ENCODE data around the gene GPR22. TPM values are rescaled to one million over a fixed set of nuclear protein-coding genes. Genes with fewer than 3 reads are reported as not detected.

GPR22 gene
- total and polyA plus RNA-seq, 2 of the 8 experiments (the other 6 are each of a cell fraction or from before 2014, with no cell fraction given), result 0.02 TPM; not detected in 1

- ChIA-PET CTCF (ENCODE audit: partially characterized antibody) (interaction anchor here (0.8 kb wide), 1 partner anchor 34 kb away, joined by 3 read pairs; no protein-coding TSS in a partner anchor), POLR2A (ENCODE audit: partially characterized antibody) (no interaction called here)
- no peaks in the 10 kb centered on the region for H3K27me3 ChIP-seq (replicated peaks in 1 of 4; ENCODE audit: control insufficient read depth in 3 of 4, extremely low read depth in 1 of 4, insufficient read depth in 3 of 4, low read length in 3 of 4)
- H3K23me2 ChIP-seq (ENCODE audit: low read depth, low read length), result no peaks in the 10 kb centered on the region
- DNase-seq (ENCODE audit: low read depth in 1 of 2, low spot score in 2 of 2) (no peak), FAIRE-seq (no peak)
- H3K23ac ChIP-seq (ENCODE audit: insufficient read length), result no peak overlapping the region
- no peak overlapping the region for H3K56ac ChIP-seq (replicated peaks; ENCODE audit: insufficient read length, low read depth, low read length)
- no peaks in the 10 kb centered on the region for H3K9me3 ChIP-seq (ENCODE audit: insufficient read depth in 2 of 2, low read depth in 1 of 2, low read length in 1 of 2)
- H2BK120ac ChIP-seq (replicated peaks; ENCODE audit: low read depth, low read length), result no peak overlapping the region
- H4K8ac ChIP-seq (ENCODE audit: extremely low read depth, insufficient read depth, low read length), result no peak overlapping the region
- no peak overlapping the region for H3K14ac ChIP-seq (ENCODE audit: insufficient read length)
- no peak overlapping the region for H2BK5ac ChIP-seq (ENCODE audit: low read depth, low read length)
- H2BK20ac ChIP-seq (ENCODE audit: low read length), result no peak overlapping the region
- peaks cover 0 to 3% (median 0%) of the 10 kb centered on the region in 4 experiments; a peak in 2 of 7 replicates for H3K4me1 ChIP-seq (replicated peaks in 1 of 4; ENCODE audit: control insufficient read depth in 3 of 4, insufficient read depth in 4 of 4, low read length in 3 of 4)
- H4K20me1 ChIP-seq (replicated peaks in 1 of 2; ENCODE audit: control insufficient read depth in 1 of 2, insufficient read depth in 2 of 2, low read length in 2 of 2), result peaks cover 0 to 2% of the 10 kb centered on the region in 2 experiments
- H2BK12ac ChIP-seq (ENCODE audit: low read depth, low read length), result no peak overlapping the region
- H3K36me3 ChIP-seq (ENCODE audit: control insufficient read depth in 2 of 4, insufficient read depth in 4 of 4, low read length in 3 of 4), result no peaks in the 10 kb centered on the region
- no peak overlapping the region for H3K9ac ChIP-seq (replicated peaks in 1 of 4; ENCODE audit: extremely low read depth in 1 of 4, low read depth in 3 of 4, low read length in 3 of 4)
- 80% methylated on average over 3 of the region's 3 CpGs; no CpG with 5 or more reads in 1 of the 2 experiments for WGBS, 2 experiments (ENCODE audit: extremely low coverage in 1 of 2, insufficient coverage in 1 of 2, insufficient read length in 1 of 2, insufficient replicate concordance in 2 of 2, low coverage in 1 of 2, low lambda C conversion rate in 2 of 2, missing lambda C conversion rate in 1 of 2)
- no peak overlapping the region for H2AK5ac ChIP-seq (ENCODE audit: low read depth, low read length)
- no peak overlapping the region for H2BK15ac ChIP-seq (ENCODE audit: low read length)
- TF ChIP-seq POU5F1 (IDR thresholded peaks at IDR 0.05; ENCODE audit: low read depth, low read length), result no peak
- TF ChIP-seq CBX5 (IDR thresholded peaks at IDR 0.05; ENCODE audit: low read depth, low read length), result no peak
- no peak for TF ChIP-seq BACH1 (IDR thresholded peaks at IDR 0.05; ENCODE audit: low read length)
- no peak for TF ChIP-seq BCL11A (IDR thresholded peaks at IDR 0.05; ENCODE audit: low read depth in 2 of 2, low read length in 2 of 2)
- no peak overlapping the region for H4K91ac ChIP-seq (replicated peaks; ENCODE audit: insufficient read length, low read length)
- H3K79me2 ChIP-seq (ENCODE audit: control insufficient read depth in 1 of 2, insufficient read depth in 2 of 2, low read length in 2 of 2), result no peaks in the 10 kb centered on the region; a peak in 1 of 4 replicates
- H2AFZ ChIP-seq (ENCODE audit: low read length), result no peak overlapping the region
- no peak overlapping the region for H3K4me2 ChIP-seq (ENCODE audit: insufficient read depth in 1 of 2, low read depth in 2 of 2, low read length in 2 of 2)
- H4K5ac ChIP-seq (ENCODE audit: insufficient read length, low read depth, low read length), result no peak overlapping the region
- no peak overlapping the region for H3K4ac ChIP-seq (replicated peaks; ENCODE audit: insufficient read length, low read depth, low read length)
- H3K27ac ChIP-seq (ENCODE audit: low read depth, low read length), result no peak overlapping the region
- no peak overlapping the region for H3K18ac ChIP-seq (ENCODE audit: extremely low read depth, low read length)
- no peak overlapping the region for H3K4me3 ChIP-seq (ENCODE audit: extremely low read depth in 1 of 4, insufficient read depth in 2 of 4, low read depth in 3 of 4, low read length in 4 of 4)
- no peaks in the 10 kb centered on the region for H3K79me1 ChIP-seq (ENCODE audit: low read depth, low read length)
Observed at GRCh38 chr7:107471292-107472070, 1.6 kb downstream of the GPR22 start.

All from H1 (cell line).